ENCODE measurements around the gene VASN.

The VASN gene

DNA sequence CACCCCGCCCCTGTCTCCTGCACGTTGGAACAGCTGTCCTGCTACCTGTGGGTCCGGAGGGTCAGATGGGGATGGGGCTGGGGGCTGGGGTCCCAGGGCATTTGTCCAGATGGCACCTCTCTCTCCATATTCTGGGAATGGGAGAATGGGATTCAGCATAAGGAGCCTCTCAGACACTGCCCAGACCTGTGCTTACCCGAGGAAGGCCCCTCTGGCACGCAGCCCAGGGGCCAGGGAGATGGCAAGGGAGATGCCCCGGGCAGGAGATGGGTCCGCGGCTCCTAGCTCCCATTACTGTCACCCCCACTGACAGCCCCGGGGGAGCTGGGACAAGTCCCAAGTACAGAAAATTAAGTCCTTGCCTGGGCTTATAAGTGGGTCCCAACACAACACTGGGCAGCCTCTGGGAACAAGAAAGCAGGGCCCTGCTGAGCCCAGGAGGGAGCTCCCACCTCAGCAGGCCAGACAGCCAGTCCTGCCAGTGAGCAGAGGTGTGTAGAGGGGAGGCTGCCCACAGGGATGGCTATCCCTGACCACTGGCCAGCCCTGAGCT lies 1.8 kb downstream of the VASN start:
- no peak for DNase-seq

- DNase-seq, result no peak
These were observed 2.5 kb downstream of the VASN start for GRCh38 chr16:4373909-4374742.

DNA sequence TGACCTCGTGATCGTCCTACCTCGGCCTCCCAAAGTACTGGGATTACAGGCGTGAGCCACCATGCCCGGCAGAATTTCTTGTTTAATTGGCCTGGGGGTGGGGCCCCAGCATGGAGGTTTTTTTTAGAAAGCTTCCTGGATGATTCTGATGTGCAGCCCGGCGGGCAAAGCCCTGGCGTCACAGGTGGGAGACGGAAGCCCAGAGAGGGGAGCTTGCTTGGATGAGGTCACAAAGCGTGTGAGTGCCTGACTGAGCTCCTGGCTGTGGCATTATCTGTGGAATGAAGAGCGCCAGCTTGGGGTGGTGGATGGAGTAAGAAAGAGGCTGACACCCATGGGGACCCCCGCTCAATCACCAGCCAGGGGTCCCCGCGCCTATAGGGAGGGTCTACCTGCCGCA lies 4.1 kb downstream of the VASN start:
- DNase-seq, result no peak

DNA sequence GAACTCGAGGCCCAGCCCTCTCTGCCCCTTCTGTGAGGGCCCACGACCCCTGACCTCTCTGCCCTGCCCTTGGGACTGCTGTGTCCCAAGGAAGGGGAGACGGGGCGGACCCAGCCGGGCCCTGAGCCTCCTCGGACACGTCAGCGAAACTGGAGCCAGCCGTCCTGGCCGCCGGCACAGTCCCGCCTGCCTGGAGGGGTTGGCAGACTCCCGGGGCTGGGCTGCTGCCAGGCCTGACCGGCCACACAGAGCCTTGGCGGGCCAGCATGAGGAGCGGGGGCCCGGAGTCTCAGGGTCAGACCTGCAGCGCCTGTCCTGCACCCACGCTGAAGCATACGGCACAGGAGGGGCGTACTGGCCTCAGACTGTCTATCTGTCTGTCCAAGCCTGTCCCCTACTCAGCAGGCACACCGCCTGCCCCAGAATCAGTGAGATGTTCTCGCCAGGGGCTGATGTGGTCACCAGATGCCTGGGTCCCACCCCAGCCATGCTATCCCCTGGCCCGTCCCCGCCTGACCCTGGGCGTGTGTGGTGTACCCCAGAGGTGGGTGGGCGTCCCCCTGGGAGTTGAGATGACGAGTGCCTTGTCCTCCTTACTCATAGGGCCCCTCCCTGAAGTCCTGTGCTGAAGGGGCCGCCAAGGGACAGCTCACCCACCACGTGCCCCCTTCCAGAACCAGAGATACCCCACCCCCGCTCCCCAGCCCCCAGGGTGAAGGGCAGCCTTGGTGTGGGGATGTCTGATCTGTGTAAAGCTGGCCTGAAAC lies 4.7 kb downstream of the VASN start:
- DNase-seq, result no peak

DNA sequence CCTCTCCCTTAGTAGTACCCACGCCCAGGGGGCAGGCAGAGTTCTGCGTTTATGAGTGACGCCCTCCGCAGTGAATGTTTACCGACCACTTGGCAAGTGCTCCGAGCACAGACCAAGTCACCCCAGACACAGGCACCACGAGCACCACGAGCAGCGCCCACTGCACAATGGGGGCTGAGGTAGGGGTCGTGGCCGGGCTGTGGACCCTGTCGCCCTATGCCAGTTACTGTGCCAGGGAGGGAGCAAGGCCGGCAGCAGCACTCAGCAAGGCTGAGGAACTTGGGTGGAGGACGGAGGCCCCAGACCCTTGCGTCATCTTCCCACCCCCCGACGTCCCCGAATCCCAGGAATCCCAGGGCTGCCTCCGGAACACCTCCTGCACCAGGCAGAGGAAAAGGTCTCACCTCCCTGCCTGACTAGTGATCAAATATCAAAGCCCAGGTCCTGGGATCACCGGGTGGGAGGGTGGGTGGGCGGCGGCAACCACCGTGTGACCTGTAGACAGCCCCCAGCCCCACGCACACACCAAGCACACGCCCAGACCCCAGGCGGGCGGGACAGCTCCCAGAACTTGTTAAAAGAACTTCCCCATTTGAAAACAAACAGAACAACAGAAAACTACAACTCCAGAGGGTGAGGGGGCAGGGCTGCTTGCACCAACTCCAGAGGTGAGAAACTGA lies 5.4 kb downstream of the VASN start:
- no peak for DNase-seq

DNA sequence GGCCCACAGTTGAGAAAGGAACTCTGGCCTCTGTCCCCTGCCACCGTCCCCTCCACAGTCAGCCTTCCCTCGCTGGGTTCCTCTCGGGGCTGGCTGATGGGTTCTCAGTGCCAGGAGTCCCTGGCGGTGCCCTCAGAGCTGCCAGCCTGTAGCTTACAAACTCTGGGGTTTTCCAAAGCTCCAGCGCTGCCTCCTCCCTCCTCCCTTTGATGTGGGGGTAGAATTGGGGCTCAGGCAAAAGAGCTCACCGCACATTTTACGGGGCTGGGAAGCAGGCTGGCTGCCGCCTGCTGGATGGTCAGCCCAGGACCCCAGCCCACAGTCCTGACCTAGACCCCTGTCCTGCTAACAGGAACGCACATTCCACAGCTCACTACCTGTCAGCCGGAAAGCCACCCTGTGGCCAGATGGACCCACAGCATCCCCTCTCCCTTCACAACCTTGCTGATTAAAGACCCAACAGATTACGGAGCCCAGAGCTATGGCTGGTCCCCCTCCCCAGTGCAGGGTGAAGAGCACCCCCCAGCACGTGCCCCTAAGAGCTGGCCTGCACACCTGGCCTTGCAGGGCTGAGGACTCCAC lies 6.0 kb downstream of the VASN start:
- DNase-seq, result no peak

- DNase-seq, result no peak
These were observed 6.6 kb downstream of the VASN start for GRCh38 chr16:4378161-4378666.

DNA sequence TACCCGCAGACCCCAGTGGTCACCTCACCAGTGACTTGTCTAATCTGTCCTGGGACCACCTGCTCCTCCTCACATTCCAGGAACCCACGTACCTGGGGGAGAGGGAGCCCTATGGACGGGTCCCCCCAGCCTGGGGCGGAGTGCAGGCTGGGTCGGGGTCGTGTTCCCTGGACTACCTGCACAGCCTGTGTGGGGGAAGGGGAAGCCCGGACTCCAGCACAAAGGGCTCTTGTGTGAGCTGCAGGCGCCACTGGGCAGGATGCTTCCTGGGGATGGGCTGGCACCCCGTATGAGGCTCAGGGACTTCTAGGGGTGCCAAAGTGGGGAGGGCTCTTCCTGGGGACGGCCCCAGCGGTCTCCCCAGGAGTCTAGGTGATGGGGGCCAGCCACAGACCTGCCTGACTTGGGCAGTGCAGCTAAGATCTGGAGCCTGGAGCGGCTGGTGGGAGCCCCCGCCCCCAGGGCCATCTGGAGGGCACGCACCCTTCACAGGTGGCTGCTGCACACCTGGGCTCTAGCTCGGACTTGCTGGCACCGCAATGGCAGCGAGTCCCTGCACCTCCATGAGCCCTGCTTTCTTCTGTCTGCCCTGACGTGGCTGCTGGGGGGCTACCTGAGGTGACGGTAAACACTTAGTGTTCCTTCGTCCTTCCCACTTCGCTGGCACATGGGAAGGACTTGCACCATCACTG lies 7.5 kb downstream of the VASN start:
- no peak for DNase-seq

GRCh38 chr16:4380119-4381063 lies 8.7 kb downstream of the VASN start:
- no peak for DNase-seq

- DNase-seq, result no peak
These were observed 9.7 kb downstream of the VASN start for GRCh38 chr16:4381072-4381934.

DNA sequence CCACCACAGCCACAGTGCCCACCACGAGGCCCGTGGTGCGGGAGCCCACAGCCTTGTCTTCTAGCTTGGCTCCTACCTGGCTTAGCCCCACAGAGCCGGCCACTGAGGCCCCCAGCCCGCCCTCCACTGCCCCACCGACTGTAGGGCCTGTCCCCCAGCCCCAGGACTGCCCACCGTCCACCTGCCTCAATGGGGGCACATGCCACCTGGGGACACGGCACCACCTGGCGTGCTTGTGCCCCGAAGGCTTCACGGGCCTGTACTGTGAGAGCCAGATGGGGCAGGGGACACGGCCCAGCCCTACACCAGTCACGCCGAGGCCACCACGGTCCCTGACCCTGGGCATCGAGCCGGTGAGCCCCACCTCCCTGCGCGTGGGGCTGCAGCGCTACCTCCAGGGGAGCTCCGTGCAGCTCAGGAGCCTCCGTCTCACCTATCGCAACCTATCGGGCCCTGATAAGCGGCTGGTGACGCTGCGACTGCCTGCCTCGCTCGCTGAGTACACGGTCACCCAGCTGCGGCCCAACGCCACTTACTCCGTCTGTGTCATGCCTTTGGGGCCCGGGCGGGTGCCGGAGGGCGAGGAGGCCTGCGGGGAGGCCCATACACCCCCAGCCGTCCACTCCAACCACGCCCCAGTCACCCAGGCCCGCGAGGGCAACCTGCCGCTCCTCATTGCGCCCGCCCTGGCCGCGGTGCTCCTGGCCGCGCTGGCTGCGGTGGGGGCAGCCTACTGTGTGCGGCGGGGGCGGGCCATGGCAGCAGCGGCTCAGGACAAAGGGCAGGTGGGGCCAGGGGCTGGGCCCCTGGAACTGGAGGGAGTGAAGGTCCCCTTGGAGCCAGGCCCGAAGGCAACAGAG lies 10.5 kb downstream of the VASN start:
- no peak for DNase-seq

DNA sequence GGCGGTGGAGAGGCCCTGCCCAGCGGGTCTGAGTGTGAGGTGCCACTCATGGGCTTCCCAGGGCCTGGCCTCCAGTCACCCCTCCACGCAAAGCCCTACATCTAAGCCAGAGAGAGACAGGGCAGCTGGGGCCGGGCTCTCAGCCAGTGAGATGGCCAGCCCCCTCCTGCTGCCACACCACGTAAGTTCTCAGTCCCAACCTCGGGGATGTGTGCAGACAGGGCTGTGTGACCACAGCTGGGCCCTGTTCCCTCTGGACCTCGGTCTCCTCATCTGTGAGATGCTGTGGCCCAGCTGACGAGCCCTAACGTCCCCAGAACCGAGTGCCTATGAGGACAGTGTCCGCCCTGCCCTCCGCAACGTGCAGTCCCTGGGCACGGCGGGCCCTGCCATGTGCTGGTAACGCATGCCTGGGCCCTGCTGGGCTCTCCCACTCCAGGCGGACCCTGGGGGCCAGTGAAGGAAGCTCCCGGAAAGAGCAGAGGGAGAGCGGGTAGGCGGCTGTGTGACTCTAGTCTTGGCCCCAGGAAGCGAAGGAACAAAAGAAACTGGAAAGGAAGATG lies 11.2 kb downstream of the VASN start:
- no peak for DNase-seq

DNA sequence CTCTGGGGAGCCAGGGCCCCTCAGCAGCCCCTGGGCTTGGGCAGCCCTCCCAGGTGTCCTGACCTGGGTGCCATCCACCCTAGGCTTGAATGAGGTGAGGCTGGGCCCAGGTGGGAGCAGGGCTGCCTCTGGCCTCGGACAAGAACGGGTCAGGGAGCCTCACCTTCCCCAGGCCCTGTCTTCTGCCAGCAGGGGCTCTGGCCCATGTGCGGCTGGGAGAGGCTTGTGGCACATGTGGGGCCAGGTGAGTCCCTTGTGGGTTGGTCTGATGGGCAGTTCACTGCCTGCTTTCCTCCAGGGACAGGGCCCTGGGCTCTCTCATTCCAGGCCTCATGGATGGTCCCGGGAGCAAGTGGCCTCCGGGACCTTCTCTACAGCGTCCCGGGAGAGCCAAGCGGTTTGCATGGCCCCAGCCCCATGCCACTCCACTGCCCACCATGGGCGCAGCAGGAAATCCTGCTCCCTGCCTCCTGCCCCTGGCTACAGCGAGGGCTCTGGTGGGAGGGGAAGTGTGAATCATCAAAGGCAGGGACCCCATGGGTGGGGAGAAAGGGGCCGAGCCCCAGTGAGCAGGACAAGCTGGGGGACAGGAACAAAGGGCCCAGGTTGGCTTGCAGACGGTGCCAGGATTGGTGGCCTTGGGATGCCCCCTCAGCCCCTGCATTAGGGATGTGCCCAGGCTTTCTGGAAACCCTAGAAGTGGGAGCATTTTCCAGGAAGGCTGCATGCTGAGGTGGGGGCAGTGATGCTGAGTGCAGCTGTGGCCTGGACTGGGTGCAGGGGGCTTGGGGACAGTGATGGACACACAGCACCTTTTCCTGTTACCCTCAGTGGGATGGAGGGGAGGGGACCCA lies 12.2 kb downstream of the VASN start:
- DNase-seq, result no peak

DNA sequence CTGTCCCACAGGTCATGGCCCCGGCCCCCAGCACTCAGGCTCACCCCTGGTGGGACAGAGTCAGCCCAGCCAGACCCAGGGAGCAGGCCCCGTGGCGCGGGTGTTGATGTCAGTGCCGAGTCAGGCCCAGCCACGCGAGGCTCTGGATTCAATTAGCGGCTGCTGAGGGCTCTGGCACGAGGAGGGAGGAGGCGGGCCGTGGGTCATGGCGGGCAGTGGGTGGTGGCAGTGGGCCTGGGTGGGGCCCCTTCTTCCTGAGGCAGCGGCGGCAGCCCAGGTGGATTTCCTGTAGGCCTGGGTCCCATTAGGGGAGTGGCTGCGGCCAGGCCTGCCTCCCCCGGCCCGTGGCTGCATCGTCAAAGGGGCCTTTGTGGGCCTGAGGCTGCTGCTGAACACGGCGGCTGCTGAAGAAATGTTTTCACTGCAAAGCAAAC lies 12.9 kb downstream of the VASN start:
- no peak for DNase-seq

DNA sequence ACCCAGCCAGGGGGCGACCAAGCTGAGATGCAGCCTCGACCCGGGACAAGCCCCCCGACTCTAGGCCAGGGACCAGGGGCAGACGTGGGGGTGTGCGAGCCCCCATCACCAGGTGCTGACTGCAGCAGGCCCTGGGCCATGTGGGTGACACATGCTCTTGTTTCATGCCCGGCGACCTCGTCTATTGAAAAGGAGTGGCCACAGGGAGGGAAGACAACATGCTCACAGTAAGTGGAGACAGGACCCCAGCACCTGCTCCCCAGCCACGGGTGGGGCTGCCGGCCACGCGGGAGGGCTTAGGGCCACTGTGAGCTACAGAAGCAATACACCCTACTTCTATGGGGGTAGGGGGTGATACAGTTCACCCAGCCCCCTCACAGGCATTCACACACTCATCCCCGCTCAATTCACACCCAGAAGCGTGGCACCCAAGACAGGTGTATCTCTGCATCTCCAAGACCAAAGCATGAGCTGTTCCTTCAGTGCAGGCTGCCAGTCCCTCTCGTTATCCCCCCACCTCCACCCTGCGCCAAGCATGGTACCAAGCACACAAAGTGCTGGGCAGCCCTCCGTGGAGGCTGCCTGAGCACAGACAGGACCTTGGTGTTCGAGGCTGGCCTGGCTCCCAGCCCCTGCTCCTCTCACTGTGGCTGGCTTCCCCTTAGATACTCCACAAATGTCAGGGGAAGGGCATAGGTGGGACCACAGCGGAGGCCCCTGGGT lies 13.6 kb downstream of the VASN start:
- no peak for DNase-seq

DNA sequence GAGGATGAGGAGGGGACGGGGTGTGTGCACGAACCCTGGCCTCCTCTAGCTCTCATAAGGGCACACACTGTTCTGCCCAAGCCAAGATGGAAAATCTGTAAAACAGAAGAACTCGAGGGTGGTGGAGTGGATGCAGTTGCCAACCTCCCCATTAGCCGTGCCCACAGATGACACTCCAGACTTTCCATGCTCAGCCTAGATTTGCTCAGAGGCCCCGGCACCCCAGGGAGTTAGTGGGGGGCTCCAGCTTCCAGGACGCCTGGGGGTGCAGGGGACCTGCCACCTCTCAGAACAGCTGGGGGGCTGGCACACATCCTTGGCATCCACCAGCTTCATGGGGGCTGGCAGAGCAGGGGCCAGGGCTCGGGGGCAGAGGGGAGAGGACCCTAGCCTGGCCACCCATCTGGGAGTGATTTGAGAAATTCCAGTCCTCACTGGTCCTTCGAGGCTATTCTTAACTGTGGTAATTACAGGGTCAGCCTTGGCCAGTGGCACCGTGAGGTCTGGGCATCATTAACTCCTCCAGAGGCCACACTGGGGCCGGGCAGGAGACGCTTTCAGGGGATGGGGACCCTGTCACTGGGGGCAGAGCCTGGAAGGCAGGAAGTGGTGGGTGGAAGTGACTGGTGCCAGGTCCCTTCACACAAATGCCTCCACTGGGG lies 14.3 kb downstream of the VASN start:
- no peak for DNase-seq
